BLaER1 treated with 17β-estradiol and CSF1 and Interleukin-3, amounts not matched to agents 10 nM and 100 nM (cell line): ENCODE results near the gene FLNB.

Experiments used
- H3K27ac ChIP-seq, 11 experiments: shearing (Covaris generic); formaldehyde crosslinking; 2 replicates each; pipeline ENCODE4 v1.8.1; 2022
- H3K27me3 ChIP-seq, 11 experiments: shearing (Covaris generic); formaldehyde crosslinking; 2 replicates each; pipeline ENCODE4 v1.8.1; 2022
- H3K36me3 ChIP-seq, 11 experiments: shearing (Covaris generic); formaldehyde crosslinking; 2 replicates each; pipeline ENCODE4 v1.8.1; 2022
- H3K4me1 ChIP-seq, 10 experiments: shearing (Covaris generic); formaldehyde crosslinking; 2 replicates each; pipeline ENCODE4 v1.8.1; 2022
- H3K4me2 ChIP-seq, 11 experiments: shearing (Covaris generic); formaldehyde crosslinking; 2 replicates each; pipeline ENCODE4 v1.8.1; 2022
- H3K4me3 ChIP-seq, 10 experiments: shearing (Covaris generic); formaldehyde crosslinking; 2 replicates each; pipeline ENCODE4 v1.8.1; 2022
- H3K9ac ChIP-seq, 11 experiments: shearing (Covaris generic); formaldehyde crosslinking; 2 replicates each; pipeline ENCODE4 v1.8.1; 2022
- H3K9me3 ChIP-seq, 11 experiments: shearing (Covaris generic); formaldehyde crosslinking; replicated peaks in 1 of 11; 2 replicates each; pipeline ENCODE4 v1.8.1; 2022
- H4K20me1 ChIP-seq, 11 experiments: shearing (Covaris generic); formaldehyde crosslinking; 2 replicates each; pipeline ENCODE4 v1.8.1; 2022
- Cebpa-rat ChIP-seq, 11 experiments: shearing (Covaris generic); IDR thresholded peaks; 2 replicates each; pipeline ENCODE4 v1.8.1; 2022

FLNB gene

DNA sequence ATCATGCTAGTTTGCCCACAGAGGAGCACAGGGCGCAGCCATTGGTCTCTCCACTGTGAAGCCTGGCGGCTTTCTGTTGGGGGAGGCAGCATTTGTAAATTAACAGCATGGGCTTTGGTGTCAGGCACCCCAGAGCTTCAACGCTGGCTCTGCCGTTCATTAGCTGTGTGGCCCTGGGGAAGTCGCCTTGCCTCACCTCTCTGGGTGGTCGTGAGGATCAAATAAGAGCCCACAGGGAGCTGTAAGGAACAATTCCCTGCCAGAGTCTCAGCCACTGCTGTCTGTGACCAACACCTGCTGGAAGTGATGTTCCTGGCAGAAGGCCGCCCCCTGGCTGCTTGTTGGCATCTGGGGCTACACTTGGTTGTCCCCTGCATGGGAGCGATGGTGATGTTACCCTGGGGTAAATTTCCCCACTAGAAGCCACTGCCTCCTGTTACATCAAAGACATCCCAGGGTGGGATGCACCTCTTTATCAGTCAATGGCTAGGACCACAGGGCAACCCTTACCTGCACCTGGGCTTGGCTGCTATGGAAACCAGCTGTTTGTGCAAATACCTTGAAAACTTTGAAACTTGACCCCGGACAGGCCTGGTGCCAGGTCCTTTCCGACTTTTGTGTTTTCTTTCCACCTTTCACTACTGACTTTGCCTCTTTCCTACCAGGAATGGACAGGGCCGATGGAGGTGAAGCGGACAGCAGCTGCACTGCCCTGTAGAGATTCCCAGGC is 165.6 kb downstream of the FLNB start:
- Histone ChIP-seq H3K4me2 (no peak overlapping the region), H3K4me3 (no peak overlapping the region), H4K20me1 (no peaks in the 10 kb centered on the region; a peak in 1 of 22 replicates), H3K9ac (no peak overlapping the region), H3K27ac (no peak overlapping the region), H3K4me1 (peaks cover 4 to 31% (median 15%) of the 10 kb centered on the region in 10 experiments; a peak in 15 of 20 replicates), H3K36me3 (peaks cover 0 to 32% (median 12%) of the 10 kb centered on the region in 11 experiments; a peak in 15 of 22 replicates), H3K27me3 (peaks cover 0 to 9% (median 0%) of the 10 kb centered on the region in 11 experiments; a peak in 7 of 22 replicates), H3K9me3 (no peaks in the 10 kb centered on the region)
- TF ChIP-seq Cebpa-rat (IDR thresholded peaks at IDR 0.05): no peak

DNA sequence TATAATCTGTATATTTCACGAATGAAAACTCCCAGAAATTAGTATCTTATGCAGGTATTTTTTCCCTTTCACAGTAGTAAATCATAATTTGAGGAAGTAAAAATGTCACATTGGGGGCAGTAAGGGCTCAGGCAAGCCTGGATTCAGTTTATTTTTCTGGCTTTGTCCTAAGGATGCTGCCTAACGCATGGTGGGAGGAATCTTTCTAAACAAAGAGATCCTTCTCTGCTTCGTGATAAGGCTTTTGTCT is 166.9 kb downstream of the FLNB start:
- no peaks in the 10 kb centered on the region for H3K9me3 ChIP-seq
- peaks cover 0 to 9% (median 0%) of the 10 kb centered on the region in 11 experiments; a peak in 7 of 22 replicates for H3K27me3 ChIP-seq
- TF ChIP-seq Cebpa-rat (IDR thresholded peaks at IDR 0.05): no peak
- H3K4me3 ChIP-seq: no peak overlapping the region
- H3K9ac ChIP-seq: no peak overlapping the region
- H3K27ac ChIP-seq: no peak overlapping the region; a peak in 1 of 22 replicates
- H3K4me1 ChIP-seq: peaks cover 4 to 36% (median 15%) of the 10 kb centered on the region in 10 experiments; a peak in 15 of 20 replicates
- peak overlapping the region in 5 of 11 experiments; percentile 1 to 36 (median 25); a peak in 7 of 22 replicates for H3K4me2 ChIP-seq
- peaks cover 0 to 21% (median 8%) of the 10 kb centered on the region in 11 experiments; a peak in 13 of 22 replicates for H3K36me3 ChIP-seq
- no peaks in the 10 kb centered on the region; a peak in 1 of 22 replicates for H4K20me1 ChIP-seq

DNA sequence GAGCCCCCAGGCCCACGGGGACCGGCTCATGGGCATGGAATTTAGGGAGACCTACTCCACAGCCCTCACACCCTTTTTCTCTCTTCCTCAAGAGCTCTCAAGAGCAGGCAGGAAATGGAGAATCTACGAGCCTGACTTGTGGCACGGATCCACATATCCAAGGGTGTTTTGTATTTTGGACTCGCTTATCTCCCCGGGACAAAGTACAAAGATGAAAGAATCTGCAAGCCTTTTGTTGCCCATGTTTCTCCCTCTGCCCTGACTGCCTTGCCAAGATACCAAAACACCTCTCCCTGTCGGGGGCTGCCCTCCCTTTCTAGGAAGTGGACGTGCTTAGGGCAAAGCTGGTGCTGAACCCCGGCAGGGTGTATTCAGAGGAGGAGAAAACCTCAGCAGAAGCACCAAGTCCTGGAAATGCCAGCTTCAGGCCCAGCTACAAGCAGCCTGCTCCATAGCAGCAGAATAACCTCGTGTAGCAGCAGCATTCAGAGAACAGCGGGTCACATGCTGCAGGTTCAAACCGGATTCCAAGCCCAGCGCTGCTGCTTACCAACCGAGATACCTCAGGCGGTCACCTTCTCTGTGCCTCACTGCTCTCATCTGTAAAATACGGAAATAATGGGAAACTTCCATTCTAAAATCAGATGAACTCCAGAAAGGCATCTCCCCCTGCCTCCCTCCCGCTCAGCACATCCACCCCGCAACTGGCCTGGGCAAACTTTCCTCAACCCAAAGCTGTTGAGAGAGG is 167.4 kb downstream of the FLNB start:
- Histone ChIP-seq H3K36me3 (peaks cover 0 to 16% (median 3%) of the 10 kb centered on the region in 11 experiments; a peak in 9 of 22 replicates), H3K4me3 (no peak overlapping the region), H3K27me3 (peaks cover 0 to 9% (median 0%) of the 10 kb centered on the region in 11 experiments; a peak in 7 of 22 replicates), H3K9ac (0 out of 22 replicates have a peak overlapping the region, but pooled peaks of 2 of the 11 experiments have one; percentile 1 to 7), H4K20me1 (no peaks in the 10 kb centered on the region; a peak in 1 of 22 replicates), H3K4me2 (peak overlapping the region in 5 of 11 experiments; percentile 1 to 36 (median 25); a peak in 9 of 22 replicates), H3K4me1 (peaks cover 4 to 36% (median 15%) of the 10 kb centered on the region in 10 experiments; a peak in 15 of 20 replicates), H3K9me3 (no peaks in the 10 kb centered on the region), H3K27ac (no peak overlapping the region; a peak in 1 of 22 replicates)
- TF ChIP-seq Cebpa-rat (IDR thresholded peaks at IDR 0.05): no peak

DNA sequence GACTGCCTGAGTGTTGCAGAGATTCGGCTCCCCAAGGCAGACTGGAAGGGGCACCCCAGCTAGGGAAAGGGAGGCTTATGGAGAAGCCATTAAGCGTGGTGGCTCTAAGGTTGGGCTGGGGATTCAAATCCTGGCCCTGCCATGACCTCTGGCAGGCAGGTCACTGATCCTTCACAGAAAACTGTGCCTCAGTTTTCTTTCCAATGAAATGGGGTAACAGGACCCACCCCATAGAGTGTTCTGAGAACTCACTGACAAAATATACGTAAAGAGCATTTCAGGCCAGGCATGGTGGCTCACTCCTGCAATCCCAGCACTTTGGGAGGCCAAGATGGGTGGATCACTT is 167.9 kb downstream of the FLNB start:
- no peak overlapping the region for H3K4me2 ChIP-seq
- H3K27ac ChIP-seq: no peak overlapping the region
- no peaks in the 10 kb centered on the region; a peak in 1 of 22 replicates for H4K20me1 ChIP-seq
- no peaks in the 10 kb centered on the region for H3K9me3 ChIP-seq
- no peak for TF ChIP-seq Cebpa-rat (IDR thresholded peaks at IDR 0.05)
- H3K4me1 ChIP-seq: peaks cover 4 to 36% (median 15%) of the 10 kb centered on the region in 10 experiments; a peak in 15 of 20 replicates
- no peak overlapping the region for H3K9ac ChIP-seq
- H3K4me3 ChIP-seq: no peak overlapping the region
- peaks cover 0 to 9% (median 0%) of the 10 kb centered on the region in 11 experiments; a peak in 7 of 22 replicates for H3K27me3 ChIP-seq
- peaks cover 0 to 11% (median 0%) of the 10 kb centered on the region in 11 experiments; a peak in 6 of 22 replicates for H3K36me3 ChIP-seq

DNA sequence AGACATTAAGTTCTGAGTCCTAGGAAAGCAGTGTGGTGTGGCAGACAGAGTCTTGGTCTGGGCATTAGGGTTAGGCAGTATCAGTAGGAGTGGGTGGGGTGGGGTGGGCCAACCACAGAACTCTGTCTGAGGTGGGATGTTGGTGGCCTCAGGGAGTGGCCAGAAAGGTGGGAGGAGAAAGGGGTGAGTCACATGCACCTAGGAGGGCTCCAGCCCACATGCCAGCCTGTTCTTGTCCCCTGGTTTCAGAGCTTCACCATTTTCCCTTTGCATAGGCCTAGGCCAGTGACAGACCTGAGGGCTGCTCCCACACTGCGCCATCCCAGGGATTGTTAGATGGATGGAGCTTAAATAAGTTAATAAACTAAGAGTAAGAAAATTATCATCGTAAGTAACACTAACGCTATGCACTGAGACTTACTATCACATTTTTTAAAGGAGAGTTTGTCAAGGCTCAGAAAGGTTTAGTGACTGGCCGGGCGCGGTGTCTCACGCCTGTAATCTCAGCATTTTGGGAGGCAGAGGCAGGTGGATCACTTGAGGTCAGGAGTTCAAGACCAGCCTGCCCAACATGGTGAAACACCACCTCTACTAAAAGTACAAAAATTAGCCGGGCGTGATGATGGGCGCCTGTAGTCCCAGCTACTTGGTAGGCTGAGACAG is 168.7 kb downstream of the FLNB start:
- Histone ChIP-seq H3K4me1 (peaks cover 4 to 42% (median 18%) of the 10 kb centered on the region in 10 experiments; a peak in 15 of 20 replicates), H3K4me2 (peak overlapping the region; percentile 61 to 94 (median 89)), H3K9ac (0 out of 22 replicates have a peak overlapping the region, but pooled peaks of 2 of the 11 experiments have one; percentile 66 to 68), H3K27ac (no peak overlapping the region), H4K20me1 (no peaks in the 10 kb centered on the region; a peak in 2 of 22 replicates), H3K4me3 (peak overlapping the region in 2 of 10 experiments; percentile 51 to 61; a peak in 5 of 20 replicates), H3K36me3 (0 out of 22 replicates have a peak, but pooled peaks cover 0 to 3% (median 0%) of the 10 kb centered on the region in 11 experiments), H3K9me3 (no peaks in the 10 kb centered on the region), H3K27me3 (peaks cover 0 to 9% (median 0%) of the 10 kb centered on the region in 11 experiments; a peak in 7 of 22 replicates)
- no peak for TF ChIP-seq Cebpa-rat (IDR thresholded peaks at IDR 0.05)

DNA sequence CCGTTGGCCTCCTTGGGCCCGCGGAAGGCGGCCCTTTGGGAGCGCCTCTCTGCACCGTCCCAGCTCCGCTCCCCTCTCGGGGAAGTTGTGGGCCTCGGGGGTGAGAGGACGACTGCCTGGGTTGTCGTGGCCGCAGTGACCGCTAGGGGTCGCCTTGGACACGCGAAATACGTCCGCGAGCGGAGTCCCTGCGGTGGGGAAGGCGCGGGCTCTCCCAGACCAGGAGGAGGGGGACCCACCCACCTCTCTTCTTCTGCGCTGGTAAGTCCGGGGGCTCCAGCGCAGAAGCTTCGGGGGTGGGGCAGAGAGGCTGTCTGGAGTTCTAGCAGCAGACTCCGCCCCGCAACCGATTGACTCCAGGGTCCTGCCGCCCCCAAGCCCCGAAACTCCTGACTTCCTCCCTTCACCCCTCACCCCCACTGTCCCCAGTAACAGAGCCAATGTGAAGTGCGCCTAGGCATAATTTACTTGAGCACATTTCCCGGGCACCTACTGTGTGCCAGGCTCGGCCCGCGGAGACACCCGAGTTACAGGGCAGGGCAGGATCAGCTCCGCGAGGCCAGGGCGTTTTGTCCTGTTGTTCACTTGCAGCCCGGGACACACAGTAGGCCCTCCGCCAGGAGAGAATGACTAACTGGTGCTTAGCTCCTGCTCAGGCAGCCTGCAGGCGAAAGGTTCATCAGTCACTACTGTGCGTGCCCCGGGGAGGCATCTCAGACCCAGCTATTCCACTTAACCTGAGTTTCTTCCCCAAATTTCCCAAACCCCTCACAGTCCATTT is 169.7 kb downstream of the FLNB start:
- Histone ChIP-seq H3K9me3 (no peaks in the 10 kb centered on the region), H4K20me1 (no peaks in the 10 kb centered on the region; a peak in 2 of 22 replicates), H3K4me3 (peak overlapping the region; percentile 51 to 70 (median 58)), H3K4me2 (peak overlapping the region; percentile 61 to 94 (median 89)), H3K9ac (peak overlapping the region; percentile 45 to 70 (median 66); a peak in 21 of 22 replicates), H3K27ac (no peak overlapping the region; a peak in 2 of 22 replicates), H3K27me3 (peaks cover 0 to 9% (median 0%) of the 10 kb centered on the region in 11 experiments; a peak in 7 of 22 replicates), H3K36me3 (no peaks in the 10 kb centered on the region), H3K4me1 (peaks cover 4 to 50% (median 22%) of the 10 kb centered on the region in 10 experiments; a peak in 18 of 20 replicates)
- TF ChIP-seq Cebpa-rat (IDR thresholded peaks at IDR 0.05): no peak

DNA sequence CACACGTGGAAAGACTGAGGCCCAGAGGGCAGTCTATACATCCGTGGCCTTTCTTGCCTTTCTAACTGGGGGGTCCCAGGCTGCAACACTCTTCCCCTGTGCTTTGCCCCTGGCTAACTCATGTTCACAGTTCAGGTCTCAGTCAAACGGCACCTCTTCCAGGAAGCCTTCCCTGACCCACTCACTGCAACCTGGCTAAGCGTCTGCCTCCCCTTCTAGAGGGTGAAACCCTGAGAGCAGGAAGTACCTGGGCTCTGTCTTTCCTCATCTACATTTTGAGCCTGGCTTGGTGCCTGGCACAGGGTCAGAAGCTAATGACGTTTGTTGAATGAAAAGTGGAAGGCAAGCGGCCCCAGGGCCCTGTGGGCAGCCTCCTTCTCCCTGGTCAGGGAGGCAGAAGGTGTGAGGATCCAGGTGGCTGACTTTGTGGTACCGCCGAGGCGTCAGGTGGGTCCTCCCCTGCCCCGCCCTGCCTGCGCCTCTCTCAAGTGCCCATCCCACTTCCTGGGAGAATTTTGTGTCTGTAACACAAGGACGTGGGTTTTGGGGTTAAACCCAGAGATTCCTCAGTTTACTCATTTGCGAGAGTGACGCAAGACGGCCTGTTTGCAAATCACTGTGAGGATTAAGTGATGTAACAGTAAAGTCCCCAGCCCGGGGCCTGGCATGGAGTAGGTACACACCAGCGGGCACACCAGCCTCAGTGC is 170.5 kb downstream of the FLNB start:
- peak in 1 of 11 experiments; percentile 31; a peak in 1 of 22 replicates for TF ChIP-seq Cebpa-rat (IDR thresholded peaks at IDR 0.05)
- Histone ChIP-seq H3K4me2 (peak overlapping the region in 9 of 11 experiments; percentile 61 to 94 (median 89); a peak in 16 of 22 replicates), H3K4me3 (peak overlapping the region in 2 of 10 experiments; percentile 58 to 59; a peak in 4 of 20 replicates), H4K20me1 (no peaks in the 10 kb centered on the region; a peak in 2 of 22 replicates), H3K27ac (no peak overlapping the region), H3K4me1 (peaks cover 4 to 50% (median 21%) of the 10 kb centered on the region in 10 experiments; a peak in 18 of 20 replicates), H3K9ac (0 out of 22 replicates have a peak overlapping the region, but pooled peaks of 1 of the 11 experiments have one; percentile 68), H3K27me3 (peaks cover 0 to 9% (median 0%) of the 10 kb centered on the region in 11 experiments; a peak in 7 of 22 replicates), H3K9me3 (no peaks in the 10 kb centered on the region), H3K36me3 (no peaks in the 10 kb centered on the region)
